ENCODE measurements around the gene FHL2. TPM values are rescaled to one million over a fixed set of nuclear protein-coding genes. Genes with fewer than 3 reads are reported as not detected.

The FHL2 gene
- total RNA-seq, 6 experiments from 2014 or later, result 4.2 to 36.6 (median 12.0) TPM

GRCh38 chr2:105445498-105445897 lies 46.6 kb upstream of the FHL2 start:
- DNase-seq (no peak), ATAC-seq (no peak)
- intact Hi-C loops (cut with DNase I), result no loop called here
- 79% methylated on average over 5 of the region's 5 CpGs for WGBS (ENCODE audit: insufficient coverage, low coverage, low lambda C conversion rate, missing lambda C conversion rate)
- no peak overlapping the region for H3K4me3 ChIP-seq
- no peaks in the 10 kb centered on the region for H3K36me3 ChIP-seq
- no peak overlapping the region for H3K27ac ChIP-seq
- no peaks in the 10 kb centered on the region for H3K9me3 ChIP-seq
- H3K4me1 ChIP-seq, result no peaks in the 10 kb centered on the region
- H3K27me3 ChIP-seq, result no peaks in the 10 kb centered on the region
- no peak for TF ChIP-seq CTCF (IDR thresholded peaks at IDR 0.05)
- TF ChIP-seq POLR2A (IDR thresholded peaks at IDR 0.05), result no peak

GRCh38 chr2:105443617-105444598 lies 45.1 kb upstream of the FHL2 start:
- Histone ChIP-seq H3K9me3 (no peaks in the 10 kb centered on the region), H3K36me3 (no peaks in the 10 kb centered on the region), H3K4me1 (no peaks in the 10 kb centered on the region), H3K27me3 (no peaks in the 10 kb centered on the region), H3K27ac (no peak overlapping the region), H3K4me3 (no peak overlapping the region)
- TF ChIP-seq POLR2A (IDR thresholded peaks at IDR 0.05) (no peak), CTCF (IDR thresholded peaks at IDR 0.05) (no peak)
- DNase-seq (no peak), ATAC-seq (no peak)
- intact Hi-C loops (cut with DNase I), result no loop called here
- WGBS (ENCODE audit: insufficient coverage, low coverage, low lambda C conversion rate, missing lambda C conversion rate), result 62% methylated on average over 7 of the region's 10 CpGs

- Histone ChIP-seq H3K4me1 (no peaks in the 10 kb centered on the region), H3K4me3 (no peak overlapping the region), H3K36me3 (no peaks in the 10 kb centered on the region), H3K27ac (no peak overlapping the region), H3K27me3 (no peaks in the 10 kb centered on the region), H3K9me3 (no peaks in the 10 kb centered on the region)
- TF ChIP-seq CTCF (IDR thresholded peaks at IDR 0.05) (no peak), POLR2A (IDR thresholded peaks at IDR 0.05) (no peak)
- intact Hi-C loops (cut with DNase I), result no loop called here
- no peak for DNase-seq
- WGBS (ENCODE audit: insufficient coverage, low coverage, low lambda C conversion rate, missing lambda C conversion rate), result 83% methylated on average over 2 of the region's 5 CpGs
- no peak for ATAC-seq
These were observed 43.9 kb upstream of the FHL2 start for GRCh38 chr2:105442721-105443120.

- Histone ChIP-seq H3K27ac (no peak overlapping the region), H3K4me3 (no peak overlapping the region), H3K9me3 (no peaks in the 10 kb centered on the region), H3K4me1 (no peaks in the 10 kb centered on the region), H3K27me3 (no peaks in the 10 kb centered on the region), H3K36me3 (no peaks in the 10 kb centered on the region)
- DNase-seq (no peak), ATAC-seq (no peak)
- no peak for TF ChIP-seq POLR2A (IDR thresholded peaks at IDR 0.05)
- no peak for TF ChIP-seq CTCF (IDR thresholded peaks at IDR 0.05)
- WGBS (ENCODE audit: insufficient coverage, low coverage, low lambda C conversion rate, missing lambda C conversion rate), result 85% methylated on average over 2 of the region's 2 CpGs
- intact Hi-C loops (cut with DNase I), result no loop called here
These were observed 43.2 kb upstream of the FHL2 start for GRCh38 chr2:105442056-105442455.

Measured in right lobe of liver (tissue), 6 donors.